Activated gamma-delta T cell treated with Interleukin-2 at 50 U/mL for 16 hours (primary cell): ENCODE measurements around the gene DAP.

Experiments used
- DNase-seq: peaks from one replicate; pipeline ENCODE4 v3.0.0-alpha.2; 2020

The DAP gene

DNA sequence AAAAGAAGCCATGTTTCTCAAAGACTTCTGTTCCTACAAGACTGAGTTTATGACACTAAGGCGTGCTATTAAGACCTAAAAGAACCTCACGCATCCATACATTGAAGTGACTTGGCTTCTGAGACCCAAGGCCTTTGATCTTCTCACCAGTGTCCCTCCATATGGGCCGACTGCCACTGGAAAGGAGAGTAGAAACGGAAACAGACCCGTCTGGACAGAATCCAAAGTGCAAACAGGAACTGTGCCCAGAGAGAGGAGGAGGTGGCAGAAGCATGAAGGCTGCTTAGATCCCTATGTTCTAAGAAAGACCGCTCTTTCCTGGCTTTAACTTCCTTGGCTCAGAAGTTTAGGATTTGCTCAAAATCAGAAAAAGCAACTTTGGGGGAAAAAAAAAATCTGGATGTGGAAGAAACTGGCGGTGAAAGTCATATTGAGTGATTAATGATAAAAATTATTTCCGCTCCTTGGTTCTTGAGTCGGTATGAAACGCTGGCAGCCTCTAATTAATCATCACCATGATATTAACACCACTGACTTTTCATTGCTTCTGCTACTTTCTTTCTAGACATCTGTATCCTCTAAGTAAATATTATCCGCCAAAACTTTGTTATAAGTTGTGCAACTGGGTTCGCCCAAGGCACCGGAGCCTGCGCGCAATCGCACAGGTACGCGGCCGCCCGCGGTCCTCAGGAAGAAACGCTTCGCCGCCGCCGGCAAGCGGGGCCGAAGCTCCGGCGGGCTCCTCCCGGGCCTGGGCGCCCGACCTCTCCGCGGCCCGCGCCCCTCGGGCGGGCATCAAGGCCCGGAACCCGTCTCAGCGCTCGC lies 726 bp downstream of the DAP start:
- no peak for DNase-seq

DNA sequence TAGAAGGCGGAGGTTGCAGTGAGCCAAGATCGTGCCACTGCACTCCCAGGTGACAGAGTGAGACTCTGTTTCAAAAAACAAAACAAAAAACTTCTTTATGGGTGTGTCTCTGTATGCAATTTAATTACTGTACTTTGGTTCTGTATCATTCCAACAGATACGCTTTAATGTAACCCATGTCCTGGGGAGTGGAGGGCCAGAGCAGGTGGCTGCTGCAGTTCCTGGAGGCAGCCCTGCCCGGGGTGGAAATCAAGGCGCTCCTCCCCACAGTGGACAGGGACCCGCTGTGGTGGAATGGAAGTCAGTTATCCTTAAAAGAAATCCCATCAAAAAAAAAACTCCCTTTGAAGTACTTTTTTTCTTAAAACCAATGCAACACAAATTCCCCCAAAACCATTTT lies 1.9 kb downstream of the DAP start:
- DNase-seq, result no peak

DNA sequence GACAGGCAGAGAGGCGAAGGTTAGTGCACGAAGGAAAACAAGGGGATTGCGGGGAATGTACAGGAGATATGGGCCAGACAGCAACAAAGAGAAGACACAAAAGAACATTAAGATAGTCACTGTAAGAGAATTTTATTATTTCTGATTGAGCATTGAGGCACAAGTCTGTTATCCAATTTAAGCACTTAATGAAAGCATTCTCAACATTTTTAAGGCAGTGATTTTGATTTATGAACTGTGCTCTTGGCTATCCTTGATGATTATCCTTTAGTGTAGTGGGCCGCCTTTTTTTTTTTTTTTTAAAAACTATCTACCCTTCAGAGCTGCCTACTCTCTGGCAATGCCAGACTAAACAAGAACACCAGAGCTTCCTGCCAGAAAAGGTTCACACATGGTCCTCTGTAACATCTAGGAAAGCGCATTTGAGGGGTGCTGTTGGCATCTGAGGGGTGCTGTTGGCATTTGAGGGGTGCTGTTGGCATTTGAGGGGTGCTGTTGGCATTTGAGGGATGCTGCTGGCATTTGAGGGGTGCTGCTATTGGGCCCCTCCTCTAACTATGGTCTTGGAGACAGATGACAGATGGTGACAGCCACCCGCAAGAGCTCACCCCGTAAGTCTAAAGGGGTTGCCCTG lies 3.0 kb downstream of the DAP start:
- DNase-seq, result no peak

DNA sequence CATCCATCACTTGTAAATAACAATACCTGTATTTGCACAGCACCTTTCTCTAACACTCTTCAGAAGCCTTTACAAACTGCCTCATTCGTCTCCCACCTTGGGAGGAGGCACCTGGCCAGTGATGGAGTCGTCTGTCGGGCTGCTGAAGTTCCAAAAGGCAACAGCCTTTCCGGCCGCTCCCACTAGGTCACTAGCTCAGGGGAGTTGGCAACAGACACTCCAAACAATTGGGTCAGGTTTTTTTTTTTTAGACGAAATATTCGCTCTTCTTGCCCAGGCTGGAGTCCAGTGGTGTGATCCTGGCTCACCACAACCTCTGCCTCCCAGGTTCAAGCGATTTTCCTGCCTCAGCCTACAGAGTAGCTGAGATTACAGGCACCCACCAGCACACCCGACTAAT lies 4.0 kb downstream of the DAP start:
- no peak for DNase-seq

DNA sequence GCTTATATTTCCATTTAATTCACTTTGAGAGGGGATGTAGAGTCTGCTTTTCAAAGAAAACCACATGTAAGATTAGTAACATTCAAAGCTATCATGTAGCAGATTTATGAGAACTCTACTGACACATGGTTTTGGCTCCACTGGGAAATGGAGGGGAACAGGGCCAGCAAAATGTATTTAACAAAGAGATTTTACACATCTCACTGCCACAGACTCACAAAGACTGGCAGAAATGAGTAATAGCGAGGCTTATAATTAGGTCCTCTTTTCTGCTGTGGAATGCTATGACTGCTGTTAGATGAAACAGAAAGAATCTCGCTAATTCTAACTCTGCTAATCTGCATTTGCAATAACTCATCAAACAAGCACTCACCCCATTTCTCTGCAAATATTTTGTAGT lies 4.5 kb downstream of the DAP start:
- DNase-seq, result no peak

DNA sequence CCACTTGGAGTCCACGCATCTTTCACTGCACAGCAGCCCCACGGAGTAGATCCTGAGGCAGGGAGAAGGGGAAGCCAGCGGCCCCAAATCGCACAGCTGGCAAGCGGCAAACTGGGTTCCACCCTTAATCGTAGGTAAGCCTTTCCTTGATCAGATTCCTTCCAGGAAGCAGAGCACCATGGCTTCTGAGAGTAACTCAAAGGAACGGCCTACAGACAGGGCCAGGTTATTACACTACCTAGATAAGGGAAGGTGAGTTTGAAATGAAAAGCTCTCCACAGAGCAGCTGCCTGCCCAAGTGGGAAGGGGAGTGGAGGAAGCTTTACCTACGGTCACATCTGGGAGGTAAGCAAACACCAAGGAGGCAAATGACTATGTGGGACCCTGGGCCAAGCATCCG lies 7.9 kb downstream of the DAP start:
- no peak for DNase-seq

DNA sequence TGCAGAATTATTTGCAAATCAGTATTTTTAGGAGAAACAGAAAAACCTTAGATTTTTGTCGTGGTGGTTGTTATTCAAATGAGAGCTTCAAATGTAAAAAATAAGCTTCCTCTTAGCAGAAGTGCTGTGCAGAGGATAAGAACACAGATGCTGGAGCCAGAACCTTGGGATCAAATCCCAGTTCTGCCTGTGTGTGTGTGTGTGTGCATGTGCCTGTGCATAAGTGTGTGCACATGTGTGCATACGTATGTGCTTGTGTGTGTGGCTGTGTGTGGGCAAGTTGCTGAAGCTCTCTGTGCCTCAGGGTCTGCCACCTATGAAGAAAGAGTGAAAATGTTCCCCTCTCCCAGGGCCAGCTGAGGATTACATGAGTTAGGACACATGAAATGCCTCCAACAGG lies 8.6 kb downstream of the DAP start:
- DNase-seq, result no peak

DNA sequence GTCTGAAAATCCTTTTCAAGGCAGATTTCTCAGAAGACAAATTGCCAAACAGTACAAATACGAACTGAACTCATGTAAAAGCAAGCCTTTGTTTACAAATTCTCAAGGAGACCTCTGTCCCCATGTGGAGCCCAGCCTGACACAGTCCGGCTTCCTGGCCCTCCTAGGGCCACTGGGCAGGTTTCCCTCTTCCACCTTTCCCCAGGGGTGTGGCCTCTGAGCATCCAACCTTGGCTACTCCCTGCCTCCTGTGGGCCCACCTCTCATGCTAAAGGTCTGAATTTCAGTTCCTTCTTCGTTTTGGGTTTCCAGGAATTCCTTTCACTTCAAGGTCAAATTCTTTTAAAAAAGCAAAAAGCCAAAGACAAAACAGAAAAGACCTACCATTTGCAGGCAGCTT lies 10.1 kb downstream of the DAP start:
- no peak for DNase-seq

DNA sequence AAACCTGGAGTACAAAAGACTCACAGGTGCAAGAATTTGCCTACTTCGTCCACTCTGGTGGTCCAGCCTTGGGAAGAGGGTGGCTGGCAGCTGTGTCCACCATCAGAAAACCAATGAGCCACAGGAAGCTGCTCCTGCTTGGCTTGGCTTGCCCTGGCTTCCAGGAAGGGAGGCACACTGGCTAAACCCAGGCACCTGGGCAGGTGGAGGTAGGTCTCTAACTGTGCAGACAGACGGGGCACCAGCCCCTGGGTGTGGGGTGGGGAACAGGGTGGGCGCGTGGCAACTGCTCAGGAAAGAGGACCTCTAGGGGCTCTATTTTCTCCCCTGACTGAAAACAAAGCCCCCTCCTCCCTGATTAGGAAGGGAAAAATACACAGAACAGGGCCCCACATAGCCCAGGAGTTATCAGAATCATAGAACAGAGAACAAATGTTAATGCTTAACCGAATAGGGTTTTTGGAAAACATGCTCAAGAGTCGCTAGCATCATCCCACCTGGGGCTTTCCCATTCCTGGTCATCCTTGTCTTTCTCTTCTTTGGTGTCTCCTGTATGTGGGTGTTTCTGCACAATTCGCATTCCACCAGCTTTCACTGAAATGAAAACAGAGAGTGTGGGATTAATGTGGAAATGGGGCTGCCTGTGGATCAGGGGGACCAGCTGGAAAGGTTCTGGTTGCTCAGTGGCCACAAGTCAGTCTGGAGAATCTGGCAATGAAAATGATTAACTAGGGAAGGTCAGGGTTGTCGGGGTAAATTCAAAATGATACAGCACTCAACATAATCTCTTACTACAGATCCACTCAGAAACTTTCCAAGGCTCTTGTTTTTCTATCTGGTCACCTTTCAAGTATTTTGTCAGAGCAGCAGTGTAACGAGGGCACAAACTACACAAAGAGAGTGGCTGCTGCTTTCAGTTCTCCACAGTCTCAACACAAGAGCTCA lies 13.1 kb downstream of the DAP start:
- DNase-seq, result no peak

DNA sequence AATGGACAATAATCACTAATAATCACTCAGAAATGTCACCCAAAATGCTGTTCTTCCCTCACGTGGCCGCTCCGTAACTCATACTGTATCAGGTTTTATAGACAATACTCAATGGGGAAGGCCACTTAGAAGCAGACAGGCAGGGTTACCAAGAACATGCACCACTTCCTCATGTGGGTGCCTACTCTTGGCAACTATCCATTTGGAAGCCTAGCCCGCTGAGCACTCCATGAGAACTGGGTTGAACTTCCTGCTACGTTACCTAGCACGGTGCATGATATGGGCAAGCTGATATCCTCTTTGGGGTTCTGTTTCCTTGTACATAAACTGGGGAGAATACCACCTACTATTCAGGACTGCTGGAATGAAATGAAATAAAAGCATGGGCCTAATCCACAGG lies 14.3 kb downstream of the DAP start:
- no peak for DNase-seq

DNA sequence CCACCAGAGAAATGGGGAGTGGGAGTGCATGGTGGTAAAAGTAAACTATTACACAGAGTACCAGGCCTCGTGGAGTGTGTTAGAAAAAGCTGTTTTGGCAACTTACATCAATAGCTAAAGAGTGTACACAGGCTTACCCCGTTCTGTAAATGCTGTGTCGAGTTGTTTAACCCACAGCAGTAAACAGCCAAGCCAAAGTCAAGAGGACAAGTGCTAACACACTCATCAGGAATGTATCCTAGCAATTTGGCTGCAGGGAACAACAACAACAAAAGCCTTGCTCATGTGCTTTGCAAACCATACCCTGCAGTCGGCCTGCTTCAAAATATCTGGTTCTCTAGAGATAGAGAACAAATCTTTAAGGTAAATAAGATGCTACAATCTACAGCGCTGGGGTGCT lies 15.9 kb downstream of the DAP start:
- DNase-seq, result no peak

DNA sequence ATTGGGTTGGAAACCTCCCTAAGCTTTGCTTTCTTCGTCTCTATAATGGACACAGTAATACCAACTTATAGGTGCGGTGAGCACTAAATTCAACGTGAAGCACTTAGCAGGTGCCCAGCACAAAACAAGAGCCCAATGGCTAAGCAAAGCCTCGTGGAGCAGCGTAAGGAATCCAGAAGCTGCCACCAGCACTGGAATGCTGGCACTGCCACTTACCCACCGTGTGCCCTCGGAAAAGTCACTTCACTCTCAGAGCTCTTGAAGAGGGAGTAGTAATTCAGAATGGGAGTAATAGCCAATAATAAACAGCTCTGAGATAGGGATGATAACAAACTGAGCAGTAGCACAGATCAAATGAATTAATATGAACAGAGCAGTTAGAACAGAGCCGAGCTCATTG lies 16.4 kb downstream of the DAP start:
- no peak for DNase-seq

DNA sequence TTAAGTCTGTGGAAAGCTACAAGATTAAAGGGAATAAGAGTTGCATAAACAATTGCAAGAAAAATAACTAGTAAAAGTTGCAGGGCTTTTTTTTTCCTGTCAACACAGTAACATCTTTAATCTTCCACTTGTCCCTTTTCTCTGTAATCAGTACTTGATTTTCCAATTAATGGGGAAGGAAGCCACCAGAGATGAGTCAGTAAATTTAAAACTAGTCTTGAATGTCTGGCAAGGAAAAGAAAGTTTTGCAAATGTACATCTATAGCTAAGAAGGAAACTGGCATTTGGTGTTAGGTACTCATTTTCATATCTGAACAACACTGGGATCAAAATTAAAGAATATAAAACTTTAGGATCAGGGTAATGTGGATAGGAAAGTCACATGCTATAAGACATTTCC lies 17.1 kb downstream of the DAP start:
- DNase-seq, result no peak

DNA sequence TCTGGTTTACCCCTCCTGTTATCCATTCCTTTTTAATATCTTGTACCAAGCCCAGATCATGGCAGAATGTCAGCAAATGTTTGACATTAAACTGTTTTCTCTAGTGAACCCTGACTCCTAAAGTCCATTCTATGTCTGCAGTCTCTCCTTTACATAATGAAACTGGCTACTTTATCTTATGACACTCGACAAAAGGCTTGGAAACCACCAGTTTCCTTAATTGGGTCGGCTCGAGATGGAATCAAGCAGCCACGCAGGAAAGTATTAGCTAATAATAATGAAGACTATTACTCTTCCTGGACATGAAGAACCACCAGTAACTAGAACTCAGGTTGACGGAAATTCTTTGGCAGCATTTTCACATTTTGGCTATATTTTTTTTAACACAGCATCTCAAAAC lies 17.5 kb downstream of the DAP start:
- no peak for DNase-seq

DNA sequence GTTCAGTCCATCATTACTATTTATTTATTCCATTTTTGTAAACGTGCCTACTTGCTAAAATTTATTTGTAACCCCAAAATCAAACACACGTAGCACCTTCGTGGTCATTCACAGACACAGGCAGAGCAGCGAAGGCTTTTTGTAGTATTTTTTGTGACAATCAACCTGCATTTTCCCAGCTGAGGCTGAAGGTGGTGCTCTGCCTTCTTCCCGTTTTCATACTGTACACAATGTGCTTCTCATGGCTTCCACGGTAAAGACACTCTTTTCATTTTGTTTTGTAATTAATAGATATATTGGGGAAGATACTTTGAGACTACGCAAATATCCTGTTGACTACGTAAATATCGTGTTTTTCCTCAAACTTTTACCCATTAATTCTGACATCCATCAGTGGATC lies 19.4 kb downstream of the DAP start:
- no peak for DNase-seq

DNA sequence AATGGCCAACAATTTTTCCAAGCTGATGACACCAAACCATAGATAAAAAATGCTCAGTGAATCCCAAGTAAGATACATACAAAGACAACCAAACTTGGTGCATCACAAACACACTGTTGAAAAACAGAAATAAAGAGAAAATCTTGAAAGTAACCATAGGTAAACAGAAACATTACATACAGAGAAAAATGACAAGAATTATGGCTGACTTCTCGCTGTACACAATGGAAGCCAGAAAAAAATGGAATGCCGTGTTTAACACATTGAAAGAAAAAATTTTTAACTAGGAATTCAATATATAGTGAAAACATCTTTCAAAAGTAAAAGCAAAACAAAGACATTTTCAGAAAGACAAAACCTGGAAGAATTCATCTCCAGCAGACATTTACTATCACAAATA lies 20.6 kb downstream of the DAP start:
- DNase-seq, result no peak

DNA sequence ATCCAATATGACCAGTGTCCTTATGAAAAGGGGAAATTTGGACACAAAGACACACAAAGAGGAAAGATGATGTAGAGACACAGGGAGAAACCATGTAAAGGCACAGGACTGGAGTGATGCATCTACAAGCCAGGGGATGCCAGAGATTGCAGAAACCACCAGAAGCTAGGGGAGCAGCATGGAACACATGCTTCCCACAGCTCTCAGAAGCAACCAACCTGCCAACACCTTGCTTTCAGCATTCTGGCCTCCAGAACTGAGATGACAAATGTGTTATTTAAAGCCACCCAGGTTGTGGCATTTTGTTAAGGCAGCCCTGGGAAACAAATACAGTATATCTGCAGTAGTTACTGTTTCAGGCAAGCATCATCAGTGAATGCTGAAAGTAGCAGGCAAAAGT lies 23.2 kb downstream of the DAP start:
- DNase-seq, result no peak

DNA sequence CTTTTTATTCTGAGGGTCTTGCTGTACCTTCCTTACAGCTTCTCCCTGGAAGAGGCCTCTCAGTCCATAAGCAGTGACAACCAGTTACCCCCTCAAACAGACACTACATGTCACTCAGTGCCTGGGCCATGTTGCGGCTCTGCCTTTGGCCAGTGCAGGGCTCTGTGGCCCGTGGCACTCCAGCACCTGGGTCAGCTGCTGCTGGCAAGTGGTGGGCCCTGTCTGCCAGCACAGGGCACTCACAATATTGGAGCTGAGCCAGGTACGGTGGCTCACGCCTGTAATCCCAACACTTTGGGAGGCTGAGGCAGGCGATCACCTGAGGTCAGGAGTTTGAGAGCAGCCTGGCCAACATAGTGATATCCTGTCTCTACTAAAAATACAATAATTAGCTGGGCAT lies 24.2 kb downstream of the DAP start:
- no peak for DNase-seq

DNA sequence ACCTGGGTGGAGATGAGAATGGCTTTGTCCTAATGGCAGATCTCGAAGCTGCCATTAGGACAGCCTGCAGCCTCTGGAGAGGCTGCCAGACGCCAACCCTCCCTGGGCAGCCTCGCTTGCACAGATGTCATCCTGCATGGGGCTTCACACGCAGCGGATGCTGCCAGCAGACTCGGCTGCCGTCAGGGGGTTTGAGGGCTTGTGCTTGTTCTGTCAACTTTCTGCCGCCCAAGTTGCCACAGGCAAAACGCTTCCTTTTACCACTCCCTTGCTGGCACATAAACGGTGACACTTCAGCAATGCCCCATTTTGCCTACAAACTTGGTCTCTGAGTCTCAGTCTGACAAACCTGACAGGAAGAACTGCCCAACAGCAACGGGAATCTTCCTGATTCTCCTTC lies 24.7 kb downstream of the DAP start:
- no peak for DNase-seq

DNA sequence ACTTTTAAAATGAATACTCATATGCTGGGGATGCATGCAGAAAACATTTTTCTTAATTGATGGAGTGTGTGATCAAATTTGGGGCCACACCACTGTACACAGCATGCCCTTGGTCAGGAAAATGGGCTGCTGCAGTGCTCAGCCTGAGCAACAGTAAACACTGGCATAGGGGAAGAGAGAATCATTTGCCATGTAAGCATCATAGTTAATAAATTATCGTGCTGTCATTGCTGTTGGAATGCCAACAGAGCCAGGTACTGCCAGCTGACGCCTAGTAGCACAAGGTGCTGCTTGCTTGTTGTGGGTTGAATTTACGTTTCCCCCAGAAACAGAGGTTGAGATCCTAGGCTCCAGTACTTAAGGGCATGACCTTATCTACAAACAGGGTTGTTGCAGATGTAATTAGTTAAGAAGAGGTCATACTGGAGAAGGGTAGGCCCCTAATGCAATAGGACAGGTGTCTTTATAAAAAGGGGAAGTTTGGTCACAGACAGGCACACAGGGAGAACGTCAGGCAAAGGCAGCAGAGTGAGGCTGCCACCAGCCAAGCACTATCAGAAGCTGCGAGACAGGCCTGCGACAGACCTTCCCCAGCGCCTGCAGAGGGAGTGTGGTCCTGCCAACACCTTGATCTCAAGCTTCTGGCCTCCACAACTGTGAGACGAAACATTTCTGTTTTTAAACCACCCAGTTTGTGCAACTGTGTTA lies 25.3 kb downstream of the DAP start:
- no peak for DNase-seq

DNA sequence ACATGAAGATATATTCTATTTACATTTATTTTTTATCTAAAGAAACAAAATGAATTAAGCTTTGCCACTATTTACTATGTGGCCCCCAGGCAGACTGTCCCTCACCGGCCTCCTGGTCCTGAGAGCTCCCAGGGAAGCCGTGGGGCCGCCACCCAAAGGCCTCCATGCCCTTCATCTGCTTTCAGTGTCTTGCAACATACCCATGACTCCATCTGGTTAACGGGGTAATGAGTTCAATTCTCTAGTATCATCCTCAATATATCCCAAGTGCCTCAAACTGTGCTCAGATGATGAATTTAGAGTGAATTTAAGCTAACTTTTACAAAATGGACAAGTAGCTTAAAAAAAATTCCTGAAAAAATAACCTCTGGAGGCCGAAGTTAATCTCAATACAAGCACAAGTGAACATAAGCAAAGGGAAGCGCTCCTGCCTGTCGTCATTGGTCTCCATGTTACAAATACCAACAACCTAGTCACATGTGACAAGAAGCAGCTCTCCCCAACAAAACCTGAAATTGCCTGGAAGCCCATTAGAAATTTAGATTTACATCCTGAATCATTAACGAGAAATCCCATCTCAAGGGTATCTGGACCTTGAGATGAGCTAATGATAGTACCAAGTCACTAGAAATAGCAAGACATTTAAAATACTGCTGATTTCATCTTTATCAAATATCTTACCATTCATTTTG lies 26.1 kb downstream of the DAP start:
- DNase-seq, result no peak

DNA sequence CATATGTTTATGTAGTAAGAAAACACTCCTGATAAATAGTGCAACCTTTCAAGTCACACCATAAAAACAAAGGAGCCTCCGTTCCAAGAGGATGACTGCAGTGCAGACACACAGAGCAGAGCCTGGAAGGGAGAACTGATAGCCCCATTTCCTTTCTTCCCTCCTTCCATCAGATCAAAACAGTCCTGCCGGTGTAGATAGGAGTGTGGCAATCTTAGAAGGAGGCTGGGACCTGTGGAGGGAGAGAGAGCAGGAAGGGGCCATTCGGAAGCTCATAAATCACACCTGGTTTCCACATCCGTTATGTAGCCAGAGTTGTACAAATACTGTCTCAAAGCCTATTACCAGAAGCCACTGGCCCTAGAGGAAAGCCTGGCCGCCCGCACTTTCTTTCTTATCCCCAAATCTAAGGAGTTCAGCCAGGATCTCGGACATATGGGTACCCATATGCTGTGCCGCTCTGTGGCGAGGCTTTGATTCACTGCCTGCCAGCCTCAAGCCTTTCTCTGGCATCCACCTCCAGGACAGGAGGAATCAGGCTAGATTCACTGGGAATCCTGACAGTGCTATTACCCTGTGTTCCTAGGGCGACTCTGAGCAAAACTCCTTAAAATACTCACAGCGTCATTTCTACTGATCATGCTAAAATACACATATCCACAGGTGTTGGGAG lies 26.9 kb downstream of the DAP start:
- DNase-seq, result no peak
